ENCODE results near the gene ANKMY1. TPM values are rescaled to one million over a fixed set of nuclear protein-coding genes. Genes with fewer than 3 reads are reported as not detected.

Gene ANKMY1
- polyA plus RNA-seq, 2 of the 4 experiments (the other 2 are of a cell fraction): 10.6 to 16.5 TPM

DNA sequence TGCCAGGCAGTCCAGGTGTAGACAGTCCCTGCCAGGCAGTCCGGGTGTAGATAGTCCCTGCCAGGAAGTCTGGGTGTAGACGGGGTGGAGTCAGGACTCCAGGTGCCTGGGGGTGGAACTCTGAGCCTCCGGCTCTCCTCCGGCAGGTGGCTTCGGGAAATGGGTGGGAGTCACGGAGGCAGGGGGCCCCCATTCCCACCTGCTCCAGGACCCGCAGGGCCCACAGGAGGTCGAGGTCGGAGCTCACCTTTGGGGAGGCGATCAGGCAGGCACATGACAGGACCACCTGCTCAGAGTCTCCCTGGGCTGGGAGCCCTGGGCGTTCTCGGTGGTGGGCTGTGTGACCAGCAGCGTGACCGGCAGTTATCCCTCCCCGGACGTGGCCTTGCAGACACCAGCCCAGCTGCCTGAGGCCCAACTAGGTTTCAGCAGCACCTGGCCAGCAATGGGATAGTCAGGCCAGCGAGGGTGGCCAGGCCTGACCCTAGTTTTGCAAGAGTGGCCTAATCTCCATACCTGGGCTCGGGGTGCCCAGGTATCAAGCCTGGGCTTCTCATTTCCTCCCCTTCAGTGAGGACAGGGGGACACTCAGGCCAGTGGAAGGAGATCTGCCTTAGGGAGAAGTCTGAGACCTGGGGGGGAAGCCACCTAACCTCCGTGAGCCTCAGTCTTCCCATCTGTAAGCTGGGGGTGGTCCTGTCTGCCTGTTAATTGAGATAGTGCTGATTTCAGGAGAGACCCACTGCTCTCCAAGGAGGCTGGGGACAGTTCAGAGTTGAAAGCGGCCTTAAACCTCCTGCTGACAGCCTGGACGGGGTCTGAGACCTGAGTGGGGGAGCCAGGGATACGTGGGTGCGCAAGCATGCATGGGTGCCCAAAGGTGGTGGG is 109.2 kb downstream of the ANKMY1 start:
- no peaks in the 10 kb centered on the region for H3K9me3 ChIP-seq
- H3K4me1 ChIP-seq: peaks cover 45% of the 10 kb centered on the region
- H3K4me3 ChIP-seq: no peak overlapping the region
- FAIRE-seq (no peak), ATAC-seq (no peak), DNase-seq (ENCODE audit: low read depth in 1 of 2, low spot score in 1 of 2) (no peak)
- TF ChIP-seq, protein P1, sequence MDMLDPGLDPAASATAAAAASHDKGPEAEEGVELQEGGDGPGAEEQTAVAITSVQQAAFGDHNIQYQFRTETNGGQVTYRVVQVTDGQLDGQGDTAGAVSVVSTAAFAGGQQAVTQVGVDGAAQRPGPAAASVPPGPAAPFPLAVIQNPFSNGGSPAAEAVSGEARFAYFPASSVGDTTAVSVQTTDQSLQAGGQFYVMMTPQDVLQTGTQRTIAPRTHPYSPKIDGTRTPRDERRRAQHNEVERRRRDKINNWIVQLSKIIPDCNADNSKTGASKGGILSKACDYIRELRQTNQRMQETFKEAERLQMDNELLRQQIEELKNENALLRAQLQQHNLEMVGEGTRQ (IDR thresholded peaks at IDR 0.05): no peak
- no peak for TF ChIP-seq RCOR1 (IDR thresholded peaks at IDR 0.05; ENCODE audit: low read depth, low read length)
- TF ChIP-seq, protein P2, sequence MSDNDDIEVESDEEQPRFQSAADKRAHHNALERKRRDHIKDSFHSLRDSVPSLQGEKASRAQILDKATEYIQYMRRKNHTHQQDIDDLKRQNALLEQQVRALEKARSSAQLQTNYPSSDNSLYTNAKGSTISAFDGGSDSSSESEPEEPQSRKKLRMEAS (IDR thresholded peaks at IDR 0.05): no peak
- TF ChIP-seq TFCP2L1 (CRISPR knock-in tag; IDR thresholded peaks at IDR 0.05): no peak
- TF ChIP-seq EHMT2 (IDR thresholded peaks at IDR 0.05; ENCODE audit: low read depth): no peak
- TF ChIP-seq EP300 (IDR thresholded peaks at IDR 0.05): no peak
- no peak for TF ChIP-seq FOSL2 (IDR thresholded peaks at IDR 0.05)
- TF ChIP-seq FOSL2 (CRISPR knock-in tag; IDR thresholded peaks at IDR 0.05): no peak
- WGBS (ENCODE audit: missing lambda C conversion rate): 85% methylated on average over 13 of the region's 23 CpGs
- no peak overlapping the region for H3K4me2 ChIP-seq
- ChIA-PET CTCF (interaction anchor here (1.3 to 5.8 kb wide), 3 partner anchors 10 to 221 kb away, joined by 3 to 29 read pairs (median 25); no protein-coding TSS in a partner anchor), POLR2A (no interaction called here)
- H3K27ac ChIP-seq: no peak overlapping the region

DNA sequence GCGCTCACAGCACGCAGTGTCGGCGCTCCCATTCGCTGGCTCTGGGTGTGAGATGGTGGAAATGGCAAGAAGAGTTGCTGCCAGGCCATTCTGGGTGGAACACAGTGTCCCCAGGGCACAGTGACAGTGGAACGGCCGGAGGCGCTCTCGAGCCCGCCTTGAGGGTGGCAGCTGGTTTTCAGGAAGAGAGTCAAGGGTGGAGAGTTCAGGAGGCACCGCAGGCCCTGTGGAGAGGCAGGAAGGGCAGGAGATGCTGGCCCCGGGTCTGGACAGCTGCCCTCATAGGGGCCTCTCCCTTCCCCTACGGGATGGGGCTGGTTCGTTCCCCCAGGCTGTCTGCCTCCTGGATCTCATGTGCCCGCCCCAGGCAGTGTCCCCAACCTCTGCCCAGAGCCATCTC is 109.9 kb downstream of the ANKMY1 start:
- no peak overlapping the region for H3K4me2 ChIP-seq
- no peak for FAIRE-seq
- CTCF ChIA-PET: interaction anchor here (4.8 to 5.8 kb wide), 2 partner anchors 9 to 215 kb away, joined by 25 to 29 read pairs; no protein-coding TSS in a partner anchor

DNA sequence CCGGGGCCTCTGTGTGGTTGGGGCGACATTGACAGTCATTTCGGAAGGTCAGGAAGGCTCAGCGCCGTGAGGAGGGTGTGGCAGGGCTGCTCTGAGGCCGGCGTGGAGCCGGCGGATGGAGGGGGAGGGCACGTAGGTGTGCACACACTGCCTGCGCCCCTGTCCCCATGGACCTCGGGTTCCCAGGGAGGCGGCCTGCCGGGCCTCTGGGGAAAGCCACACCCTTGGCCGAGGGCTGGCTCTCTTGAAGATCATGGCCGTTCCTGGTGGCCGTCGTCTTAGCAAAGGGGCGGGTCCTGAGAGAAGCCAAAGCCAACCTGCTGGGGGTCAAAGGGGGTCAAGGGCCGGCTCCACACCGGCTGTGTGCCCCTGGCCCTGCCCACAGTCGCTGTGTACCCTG is 110.5 kb downstream of the ANKMY1 start:
- CTCF ChIA-PET: interaction anchor here (1.2 to 5.8 kb wide), 3 partner anchors 9 to 219 kb away, joined by 3 to 29 read pairs (median 25); no protein-coding TSS in a partner anchor
- WGBS (ENCODE audit: missing lambda C conversion rate): 83% methylated on average over 11 of the region's 22 CpGs
- POLR2A ChIA-PET: no interaction called here
- Histone ChIP-seq H3K4me3 (no peak overlapping the region), H3K4me2 (no peak overlapping the region), H3K4me1 (peaks cover 57% of the 10 kb centered on the region), H3K27ac (0 out of 6 replicates have a peak overlapping the region, but pooled peaks of 1 of the 2 experiments have one; percentile 11), H3K9me3 (no peaks in the 10 kb centered on the region)
- ATAC-seq: no peak
- DNase-seq (ENCODE audit: low read depth in 1 of 2, low spot score in 1 of 2): no peak
- FAIRE-seq: no peak
- TF ChIP-seq RCOR1 (IDR thresholded peaks at IDR 0.05; ENCODE audit: low read depth, low read length) (no peak), RAD21 (conservative IDR thresholded peaks at IDR 0.05 in 1 of 2, IDR thresholded peaks at IDR 0.05 in 1 of 2) (no peak), ZSCAN20 (CRISPR knock-in tag; IDR thresholded peaks at IDR 0.05) (no peak), SREBF2 (IDR thresholded peaks at IDR 0.05) (no peak), NFE2L2 (conservative IDR thresholded peaks at IDR 0.05; ENCODE audit: low read length) (no peak), NR3C1 (IDR thresholded peaks at IDR 0.05) (no peak), JUNB (IDR thresholded peaks at IDR 0.05) (no peak), FOXS1 (CRISPR knock-in tag; IDR thresholded peaks at IDR 0.05) (no peak), ZNF302 (CRISPR knock-in tag; IDR thresholded peaks at IDR 0.05) (no peak), ZFP36 (IDR thresholded peaks at IDR 0.05; ENCODE audit: borderline replicate concordance, partially characterized antibody) (no peak), EHF (CRISPR knock-in tag; IDR thresholded peaks at IDR 0.05) (no peak), CEBPB (IDR thresholded peaks at IDR 0.05) (no peak), ZC3H11A (IDR thresholded peaks at IDR 0.05) (no peak)
- TF ChIP-seq, protein P3, sequence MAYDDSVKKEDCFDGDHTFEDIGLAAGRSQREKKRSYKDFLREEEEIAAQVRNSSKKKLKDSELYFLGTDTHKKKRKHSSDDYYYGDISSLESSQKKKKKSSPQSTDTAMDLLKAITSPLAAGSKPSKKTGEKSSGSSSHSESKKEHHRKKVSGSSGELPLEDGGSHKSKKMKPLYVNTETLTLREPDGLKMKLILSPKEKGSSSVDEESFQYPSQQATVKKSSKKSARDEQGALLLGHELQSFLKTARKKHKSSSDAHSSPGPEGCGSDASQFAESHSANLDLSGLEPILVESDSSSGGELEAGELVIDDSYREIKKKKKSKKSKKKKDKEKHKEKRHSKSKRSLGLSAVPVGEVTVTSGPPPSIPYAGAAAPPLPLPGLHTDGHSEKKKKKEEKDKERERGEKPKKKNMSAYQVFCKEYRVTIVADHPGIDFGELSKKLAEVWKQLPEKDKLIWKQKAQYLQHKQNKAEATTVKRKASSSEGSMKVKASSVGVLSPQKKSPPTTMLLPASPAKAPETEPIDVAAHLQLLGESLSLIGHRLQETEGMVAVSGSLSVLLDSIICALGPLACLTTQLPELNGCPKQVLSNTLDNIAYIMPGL (CRISPR knock-in tag; IDR thresholded peaks at IDR 0.05; ENCODE audit: borderline replicate concordance): no peak
- TF ChIP-seq, protein P1 (IDR thresholded peaks at IDR 0.05): no peak

More for the DNA sequence above, 109.9 kb downstream of the ANKMY1 start:
- DNase-seq (ENCODE audit: low read depth in 1 of 2, low spot score in 1 of 2) (no peak), ATAC-seq (no peak)
- Histone ChIP-seq H3K4me1 (peaks cover 51% of the 10 kb centered on the region), H3K4me3 (no peak overlapping the region), H3K27ac (no peak overlapping the region), H3K9me3 (no peaks in the 10 kb centered on the region)
- POLR2A ChIA-PET: no interaction called here
- 89% methylated on average over 12 of the region's 15 CpGs for WGBS (ENCODE audit: missing lambda C conversion rate)
- no peak for TF ChIP-seq CHD4 (IDR thresholded peaks at IDR 0.05; ENCODE audit: borderline replicate concordance)
- no peak for TF ChIP-seq HOXB5 (CRISPR knock-in tag; IDR thresholded peaks at IDR 0.05)
- TF ChIP-seq, protein P4, sequence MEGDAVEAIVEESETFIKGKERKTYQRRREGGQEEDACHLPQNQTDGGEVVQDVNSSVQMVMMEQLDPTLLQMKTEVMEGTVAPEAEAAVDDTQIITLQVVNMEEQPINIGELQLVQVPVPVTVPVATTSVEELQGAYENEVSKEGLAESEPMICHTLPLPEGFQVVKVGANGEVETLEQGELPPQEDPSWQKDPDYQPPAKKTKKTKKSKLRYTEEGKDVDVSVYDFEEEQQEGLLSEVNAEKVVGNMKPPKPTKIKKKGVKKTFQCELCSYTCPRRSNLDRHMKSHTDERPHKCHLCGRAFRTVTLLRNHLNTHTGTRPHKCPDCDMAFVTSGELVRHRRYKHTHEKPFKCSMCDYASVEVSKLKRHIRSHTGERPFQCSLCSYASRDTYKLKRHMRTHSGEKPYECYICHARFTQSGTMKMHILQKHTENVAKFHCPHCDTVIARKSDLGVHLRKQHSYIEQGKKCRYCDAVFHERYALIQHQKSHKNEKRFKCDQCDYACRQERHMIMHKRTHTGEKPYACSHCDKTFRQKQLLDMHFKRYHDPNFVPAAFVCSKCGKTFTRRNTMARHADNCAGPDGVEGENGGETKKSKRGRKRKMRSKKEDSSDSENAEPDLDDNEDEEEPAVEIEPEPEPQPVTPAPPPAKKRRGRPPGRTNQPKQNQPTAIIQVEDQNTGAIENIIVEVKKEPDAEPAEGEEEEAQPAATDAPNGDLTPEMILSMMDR (IDR thresholded peaks at IDR 0.05): no peak
- TF ChIP-seq, protein P5, sequence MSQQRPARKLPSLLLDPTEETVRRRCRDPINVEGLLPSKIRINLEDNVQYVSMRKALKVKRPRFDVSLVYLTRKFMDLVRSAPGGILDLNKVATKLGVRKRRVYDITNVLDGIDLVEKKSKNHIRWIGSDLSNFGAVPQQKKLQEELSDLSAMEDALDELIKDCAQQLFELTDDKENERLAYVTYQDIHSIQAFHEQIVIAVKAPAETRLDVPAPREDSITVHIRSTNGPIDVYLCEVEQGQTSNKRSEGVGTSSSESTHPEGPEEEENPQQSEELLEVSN (IDR thresholded peaks at IDR 0.05; ENCODE audit: borderline replicate concordance, low read depth): no peak
